Superior temporal gyrus (tissue), 1 donor: ENCODE results near the gene RRP36.

Experiments used
- DNase-seq: peaks from one replicate; pipeline ENCODE4 v3.0.0-alpha.2; 2016; ENCODE audit errors: extremely low spot score

The RRP36 gene

DNA sequence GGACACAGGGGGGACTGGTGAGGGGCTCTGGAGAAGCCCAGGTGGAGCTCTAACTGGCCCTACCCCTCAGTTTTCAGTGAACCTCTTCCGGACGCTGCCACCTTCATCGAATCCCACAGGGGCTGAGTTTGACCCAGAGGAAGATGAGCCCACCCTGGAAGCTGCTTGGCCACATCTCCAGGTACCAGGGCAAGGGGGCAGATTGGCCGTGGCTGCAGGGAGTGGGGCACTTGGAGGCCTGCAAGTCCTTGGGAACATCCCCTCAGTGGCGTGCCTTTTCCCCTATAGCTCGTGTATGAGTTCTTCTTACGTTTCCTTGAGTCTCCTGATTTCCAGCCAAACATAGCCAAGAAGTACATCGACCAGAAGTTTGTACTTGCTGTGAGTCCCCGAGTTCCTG lies 14.3 kb upstream of the RRP36 start:
- DNase-seq, result no peak

- no peak for DNase-seq
These were observed 12.3 kb upstream of the RRP36 start for GRCh38 chr6:43009124-43009523.

DNA sequence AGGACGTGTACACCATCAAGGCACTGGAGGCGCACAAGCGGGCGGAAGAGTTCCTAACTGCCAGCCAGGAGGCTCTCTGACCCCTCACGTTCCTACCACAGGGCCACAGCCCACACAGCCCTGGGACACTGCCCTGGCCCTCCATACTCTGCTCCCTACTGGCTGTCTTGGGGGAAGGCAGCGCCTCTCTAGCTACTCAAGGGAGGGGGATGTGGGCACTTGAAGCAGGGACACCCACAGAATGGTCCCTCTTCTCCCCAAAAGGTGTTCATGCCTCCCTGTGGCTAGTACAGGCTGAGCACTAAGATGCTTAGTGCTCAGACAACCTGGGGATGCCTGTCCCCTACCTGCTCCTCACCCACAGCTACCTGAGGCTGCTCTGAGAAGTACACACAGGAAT lies 10.2 kb upstream of the RRP36 start:
- DNase-seq, result no peak

DNA sequence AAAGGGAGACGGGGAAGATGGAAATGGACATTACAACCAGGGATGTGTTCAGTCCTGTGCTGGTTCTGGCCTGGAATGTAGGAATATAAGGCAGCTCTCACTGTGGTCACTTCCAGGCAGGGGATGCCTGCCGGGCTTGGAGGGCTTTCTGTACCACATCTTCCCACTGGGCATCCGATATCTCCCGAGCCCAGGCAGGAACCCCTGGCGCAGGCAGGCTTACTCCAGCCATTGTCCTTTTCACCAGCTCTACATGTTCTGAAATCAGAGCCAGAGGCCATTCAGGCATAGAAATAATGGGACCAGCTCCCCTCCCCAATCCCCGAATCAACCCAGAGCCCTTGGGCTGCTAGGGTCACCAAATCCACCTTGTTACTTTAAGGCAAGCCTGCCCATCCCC lies 9.1 kb upstream of the RRP36 start:
- no peak for DNase-seq

- DNase-seq, result peak; percentile 27
These were observed 8.2 kb upstream of the RRP36 start for GRCh38 chr6:43013097-43013842.

DNA sequence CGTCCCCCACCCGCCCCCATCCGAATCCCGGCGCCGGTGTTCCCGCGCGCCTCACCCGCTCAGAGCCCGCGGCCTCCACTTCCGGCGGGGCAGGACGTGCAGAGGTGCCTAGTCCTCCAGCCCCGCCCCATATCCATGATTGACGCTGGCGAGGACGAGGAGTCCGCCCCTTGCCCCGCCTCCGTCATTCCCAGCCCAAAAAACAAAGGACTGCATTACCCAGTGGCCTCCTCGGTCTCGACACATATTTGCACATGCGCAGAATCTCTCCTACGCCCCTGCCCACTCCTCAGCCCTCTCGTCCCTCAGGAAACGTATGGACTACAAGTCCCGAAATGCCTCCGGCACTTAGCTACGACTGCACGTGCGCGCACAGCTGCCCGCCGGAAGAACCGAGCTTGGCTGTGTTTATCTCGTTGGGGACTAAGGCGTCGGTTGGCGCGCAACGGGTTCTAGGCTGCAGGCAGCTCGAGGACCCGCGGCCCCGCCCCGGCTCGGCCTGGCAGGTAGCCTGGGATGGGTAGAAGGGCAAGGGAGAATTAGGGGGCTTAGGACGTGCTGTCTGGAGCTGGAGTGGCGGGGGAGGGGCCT lies 7.5 kb upstream of the RRP36 start, which contains the start of the genes KLHDC3 and MEA1:
KLHDC3 (plus strand) TSS at position 407 of the 591 bp plus-strand sequence. CDS start 2,944 bp downstream, outside the sequence.
MEA1 (minus strand) TSS at position 104 of the 591 bp plus-strand sequence. CDS start 133 bp downstream, outside the sequence.
- DNase-seq, result peak; percentile 100

DNA sequence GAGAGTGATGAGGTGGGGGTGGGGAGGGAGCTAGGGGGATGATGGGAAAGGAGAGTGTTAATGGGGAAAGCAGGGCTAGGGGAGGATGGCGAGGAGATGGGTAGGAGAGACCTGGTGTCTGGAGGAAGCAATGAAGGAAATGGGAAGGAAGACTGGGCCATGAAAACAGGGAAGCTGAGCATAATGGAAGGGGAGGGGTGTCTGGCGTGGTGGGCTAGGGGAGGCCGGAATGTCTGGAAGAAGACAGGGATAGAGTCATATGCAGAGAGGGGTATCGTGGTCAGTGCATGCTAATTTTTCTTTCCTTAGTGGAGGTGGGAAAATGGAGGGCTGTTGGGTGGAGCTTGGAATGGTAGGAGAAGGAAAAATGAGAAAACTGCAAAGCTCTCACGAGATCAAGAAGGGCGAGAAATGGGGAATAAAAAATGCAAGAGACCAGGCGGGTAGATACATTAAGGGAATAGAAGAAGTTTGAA lies 7.0 kb upstream of the RRP36 start:
- DNase-seq, result no peak

- DNase-seq, result no peak
These were observed 5.1 kb upstream of the RRP36 start for GRCh38 chr6:43016176-43016942.

DNA sequence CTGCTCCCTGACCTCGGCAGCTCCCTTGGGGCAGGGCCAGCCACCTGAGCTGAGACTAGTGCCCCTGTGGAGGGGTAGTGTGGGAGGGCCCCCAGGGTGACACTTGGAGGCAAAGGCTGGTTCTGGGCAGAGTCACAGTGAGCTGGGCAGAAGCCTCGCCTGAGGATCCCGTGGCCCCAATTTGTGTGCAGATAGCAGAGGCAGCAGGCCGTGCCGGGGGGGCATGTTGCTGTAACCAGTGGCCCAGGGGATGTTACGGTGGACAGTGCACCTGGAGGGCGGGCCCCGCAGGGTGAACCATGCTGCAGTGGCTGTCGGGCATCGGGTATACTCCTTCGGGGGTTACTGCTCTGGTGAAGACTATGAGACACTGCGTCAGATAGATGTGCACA lies 4.5 kb upstream of the RRP36 start:
- no peak for DNase-seq

DNA sequence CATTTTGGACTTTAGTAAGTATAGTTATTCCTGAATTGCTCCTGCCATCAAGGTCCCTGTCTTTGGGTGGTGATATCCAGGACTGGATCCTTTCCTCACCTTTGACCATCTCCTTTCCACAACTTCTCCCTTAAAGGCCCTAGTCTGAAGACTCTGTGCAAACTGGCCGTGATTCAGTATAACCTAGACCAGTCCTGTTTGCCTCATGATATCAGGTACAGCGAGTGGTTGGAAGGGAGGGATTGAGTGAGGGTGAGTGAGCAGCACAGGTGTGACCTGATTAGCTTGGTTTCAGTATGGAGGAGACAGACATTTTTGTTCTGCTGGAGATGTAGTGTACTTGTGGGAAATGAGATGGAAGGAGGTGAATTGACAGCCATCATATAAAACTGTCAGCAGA lies 2.3 kb upstream of the RRP36 start:
- no peak for DNase-seq

- DNase-seq, result no peak
These were observed 1.2 kb upstream of the RRP36 start for GRCh38 chr6:43020052-43020705.

- no peak for DNase-seq
These were observed 576 bp upstream of the RRP36 start for GRCh38 chr6:43020847-43021246.

- DNase-seq, result no peak
These were observed 3.0 kb downstream of the RRP36 start for GRCh38 chr6:43024436-43024835.

DNA sequence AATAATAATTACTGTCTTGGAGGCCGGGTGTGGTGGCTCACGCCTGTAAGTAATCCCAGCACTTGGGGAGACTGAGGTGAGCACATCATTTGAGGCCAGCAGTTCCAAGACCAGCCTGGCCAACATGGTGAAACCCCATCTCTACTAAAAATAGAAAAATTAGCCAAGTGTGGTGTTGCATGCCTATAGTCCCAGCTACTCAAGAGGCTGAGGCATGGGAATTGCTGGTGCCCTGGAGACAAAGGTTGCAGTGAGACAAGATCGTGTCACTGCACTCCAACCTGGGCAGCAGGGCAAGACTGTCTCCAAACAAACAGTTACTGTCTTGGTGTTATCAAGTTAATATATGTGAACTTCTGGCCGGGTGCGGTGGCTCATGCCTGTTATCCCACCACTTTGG lies 4.9 kb downstream of the RRP36 start:
- DNase-seq, result no peak

GRCh38 chr6:43029120-43029519 lies 7.7 kb downstream of the RRP36 start:
- no peak for DNase-seq

GRCh38 chr6:43032326-43032725 lies 10.9 kb downstream of the RRP36 start:
- no peak for DNase-seq

DNA sequence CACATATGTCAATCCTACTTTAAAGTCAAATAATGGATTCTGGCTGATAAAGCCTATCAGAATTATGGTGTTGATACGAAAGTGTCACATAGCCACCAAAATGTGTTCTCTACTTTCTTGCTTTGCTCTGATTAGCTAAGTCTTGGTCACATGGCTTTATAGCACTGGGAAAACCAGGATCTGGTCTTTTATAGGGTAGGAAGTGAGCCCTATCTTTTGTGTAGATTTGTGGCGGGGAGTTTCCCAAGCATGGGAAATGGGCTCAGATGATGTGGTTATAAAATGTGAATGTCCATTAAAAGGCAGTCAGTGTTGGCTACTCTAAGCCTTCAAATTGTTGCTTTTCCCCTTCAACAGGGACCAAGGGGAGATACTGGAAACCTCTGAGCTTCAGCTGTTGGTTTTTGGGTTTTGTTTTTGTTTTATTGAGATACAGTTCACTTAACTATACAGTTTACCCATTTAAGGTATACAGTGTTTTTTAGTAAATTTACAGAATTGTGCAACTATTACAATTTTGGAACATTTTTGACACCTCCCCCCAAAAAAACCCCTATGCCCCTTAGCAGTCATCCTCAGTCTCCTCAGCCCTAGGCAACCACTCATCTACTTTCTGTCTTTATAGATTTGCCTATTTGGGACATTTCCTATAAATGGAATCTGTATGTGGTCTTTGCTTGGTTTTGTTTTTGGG lies 12.2 kb downstream of the RRP36 start:
- DNase-seq, result no peak

DNA sequence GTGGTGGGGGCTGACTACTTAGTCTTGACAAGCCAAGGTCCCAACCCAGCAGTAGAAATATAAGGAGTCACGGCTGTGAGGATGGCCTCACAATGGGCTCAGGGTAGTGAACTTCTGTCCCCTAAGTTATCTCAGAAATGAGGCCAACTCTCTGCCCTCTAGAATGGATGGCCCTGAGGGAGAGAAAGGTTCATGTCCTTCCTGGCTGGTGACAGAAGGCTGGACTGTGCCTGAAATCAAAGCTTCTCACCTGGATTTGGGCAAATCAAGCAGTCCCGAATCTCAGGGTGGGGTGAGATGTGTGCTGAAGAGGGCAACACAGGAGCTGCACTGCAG lies 12.7 kb downstream of the RRP36 start:
- DNase-seq, result no peak

GRCh38 chr6:43035495-43036194 lies 14.2 kb downstream of the RRP36 start:
- no peak for DNase-seq

DNA sequence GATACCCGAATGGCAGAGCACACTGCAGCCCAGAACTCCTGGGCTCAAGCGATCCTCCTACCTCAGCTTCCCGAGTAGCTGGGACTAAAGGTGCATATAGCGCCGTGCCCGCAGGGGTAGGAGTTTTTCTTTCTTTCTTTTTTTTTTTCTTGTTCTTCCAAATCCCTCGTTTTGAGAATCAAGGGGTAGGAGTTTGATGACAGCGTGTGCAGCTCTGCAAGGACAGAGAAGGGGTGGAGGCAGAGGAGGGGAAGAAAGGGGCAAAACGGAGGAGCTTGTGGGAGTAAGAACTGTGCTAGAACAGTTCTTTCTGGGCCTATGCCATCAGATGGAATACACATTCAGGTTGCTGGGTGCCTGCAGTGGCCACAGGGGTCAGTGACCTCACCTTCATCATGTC lies 15.3 kb downstream of the RRP36 start:
- no peak for DNase-seq

DNA sequence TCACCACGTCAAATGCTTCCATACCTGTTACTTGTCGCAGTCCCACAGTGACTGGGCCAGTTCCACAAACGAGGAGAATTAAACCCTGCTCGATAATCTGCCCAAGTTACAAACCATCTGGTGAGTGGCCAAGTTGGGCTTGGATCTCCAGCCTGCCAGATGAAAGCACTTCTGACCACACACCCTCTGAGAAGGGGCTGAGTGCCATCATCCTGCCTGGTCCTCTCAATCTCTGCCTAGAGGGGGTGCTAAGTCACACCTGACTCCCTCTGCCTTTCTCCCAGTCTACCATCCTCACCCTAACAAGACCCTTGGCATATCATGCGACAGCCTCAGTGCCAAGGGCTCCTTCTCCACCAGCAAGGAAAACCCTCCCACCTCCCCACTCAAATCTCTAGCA lies 15.8 kb downstream of the RRP36 start:
- no peak for DNase-seq
